ENCODE data around the gene CPED1. TPM values are rescaled to one million over a fixed set of nuclear protein-coding genes. Genes with fewer than 3 reads are reported as not detected.
"Not testable (repeated sequence)": the region's sequence is repeated elsewhere in the genome, so short reads cannot be mapped to it uniquely, and the experiment has no call there.

CPED1 gene
- total RNA-seq, 1 donor from 2014 or later, result 0.77 TPM

DNA sequence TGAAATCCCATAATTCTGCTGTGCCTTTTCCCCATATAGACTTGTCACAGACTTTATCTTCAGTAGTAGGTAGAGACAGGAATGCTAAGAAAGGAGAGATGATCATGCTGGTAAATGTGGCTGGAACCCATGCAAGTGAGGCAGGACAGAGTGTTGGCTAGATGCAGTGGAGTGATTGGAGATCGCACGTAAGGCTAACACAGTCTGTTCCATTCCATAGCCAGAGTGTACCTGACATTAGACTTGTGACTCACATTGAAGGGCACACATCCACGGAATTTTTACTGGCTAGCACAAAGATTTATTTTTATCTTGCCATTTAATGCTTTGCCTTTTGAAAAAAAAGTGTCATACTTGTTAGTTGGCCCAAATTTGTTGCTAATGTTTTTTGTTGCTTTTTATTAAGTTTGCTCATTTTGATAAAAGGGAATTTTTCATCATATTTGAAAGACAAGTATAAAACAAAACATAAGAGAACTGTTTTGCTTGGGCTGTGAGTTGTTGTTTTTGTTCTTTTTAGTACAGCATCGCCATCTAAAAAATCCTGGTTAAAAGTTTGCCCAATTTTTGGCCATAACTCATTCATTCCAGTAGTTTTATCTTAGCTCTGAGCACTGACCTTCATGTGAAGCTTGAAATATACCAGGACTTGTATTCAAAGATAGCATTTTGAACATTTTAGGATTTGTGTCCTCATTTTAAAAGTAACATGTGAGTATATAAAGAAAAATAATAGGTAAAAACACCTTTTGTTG, 81.0 kb downstream of the CPED1 start:
- peak in 1 of 2 donors; percentile 14 for DNase-seq (ENCODE audit: low read depth in 2 of 2)

DNA sequence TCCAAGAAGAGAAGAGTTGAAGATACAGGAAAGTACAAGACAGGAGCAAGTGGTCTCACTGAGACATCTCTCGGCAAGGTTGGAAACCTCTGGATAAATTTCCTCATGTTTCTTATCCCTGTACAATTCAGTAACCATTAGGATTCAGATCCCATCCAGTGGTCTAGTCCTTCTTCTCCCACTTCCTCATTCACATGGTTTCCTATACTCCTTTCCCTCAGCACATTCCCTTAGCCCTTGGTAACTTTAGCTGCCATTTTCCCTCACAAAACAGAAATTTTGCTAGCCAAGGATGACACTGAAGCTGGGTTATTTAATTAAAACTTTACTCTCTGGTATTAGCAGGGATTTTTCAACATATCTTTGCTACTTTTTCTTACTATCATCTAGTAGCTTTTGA, 82.6 kb downstream of the CPED1 start:
- DNase-seq (ENCODE audit: low read depth in 2 of 2), result no peak

GRCh38 chr7:121071662-121072061, 83.2 kb downstream of the CPED1 start:
- no peak for DNase-seq (ENCODE audit: low read depth in 2 of 2)

- DNase-seq (ENCODE audit: low read depth in 2 of 2), result no peak
These were observed 84.3 kb downstream of the CPED1 start for GRCh38 chr7:121072826-121073225.

- no peak for DNase-seq (ENCODE audit: low read depth in 2 of 2)
These were observed 85.1 kb downstream of the CPED1 start for GRCh38 chr7:121073463-121074099.

DNA sequence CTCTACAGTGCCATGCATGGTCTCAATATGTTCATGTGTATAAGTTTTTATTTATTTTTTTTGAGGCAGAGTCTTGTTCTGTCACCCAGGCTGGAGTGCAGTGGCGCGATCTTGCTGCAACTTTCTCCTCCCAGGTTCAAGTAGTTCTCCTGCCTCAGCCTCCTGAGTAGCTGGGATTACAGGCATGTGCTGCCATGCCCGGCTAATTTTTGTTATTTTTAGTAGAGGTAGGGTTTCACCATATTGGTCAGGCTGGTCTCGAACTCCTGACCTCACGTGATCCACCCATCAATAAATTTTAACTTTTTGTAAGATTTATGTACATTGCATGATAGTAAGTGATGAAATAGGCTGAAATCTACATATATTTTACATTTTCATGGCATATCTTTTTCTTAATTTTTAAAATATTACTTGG, 86.9 kb downstream of the CPED1 start:
- DNase-seq (ENCODE audit: low read depth in 2 of 2), result not testable (repeated sequence)

- no peak for DNase-seq (ENCODE audit: low read depth in 2 of 2)
These were observed 87.4 kb downstream of the CPED1 start for GRCh38 chr7:121075952-121076349.

DNA sequence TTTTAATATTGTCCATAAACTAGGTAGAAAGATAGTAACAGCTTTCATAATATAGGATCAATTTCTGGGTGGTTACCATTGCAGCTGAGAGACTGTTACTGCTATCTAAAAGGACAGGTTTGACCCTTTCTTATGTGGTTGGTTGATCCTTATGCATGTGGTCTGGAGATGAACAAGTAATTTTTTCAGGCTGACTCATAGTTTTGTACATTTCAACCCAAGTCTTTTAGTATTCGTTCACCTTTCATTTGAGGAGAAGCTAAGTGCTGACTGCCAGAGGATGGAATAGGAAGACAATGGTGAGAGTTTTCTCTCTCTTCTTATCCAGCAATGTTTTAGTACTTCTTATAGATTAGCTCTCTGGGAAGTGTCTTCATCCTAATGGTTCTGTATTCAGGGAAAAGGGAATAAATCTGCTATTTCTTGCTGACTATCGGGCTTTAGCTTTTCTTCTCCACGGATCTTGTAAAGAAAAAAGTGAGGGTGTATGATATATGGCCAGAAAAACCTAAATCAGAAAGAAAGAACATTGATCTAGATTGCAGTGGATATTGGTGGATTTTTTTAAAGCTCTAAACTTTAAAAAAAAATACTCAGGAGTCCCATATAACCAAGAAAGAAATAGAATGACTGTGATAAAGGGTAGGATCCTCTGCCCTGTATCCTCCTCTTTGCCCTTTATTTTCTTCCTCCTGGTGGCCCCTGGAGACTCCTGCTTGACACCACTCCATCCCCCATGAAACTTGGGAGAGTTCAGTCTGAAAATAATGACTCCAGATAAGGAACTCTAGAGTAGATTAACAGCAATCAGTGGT, 88.0 kb downstream of the CPED1 start:
- DNase-seq (ENCODE audit: low read depth in 2 of 2), result no peak

GRCh38 chr7:121077165-121077630, 88.7 kb downstream of the CPED1 start:
- no peak for DNase-seq (ENCODE audit: low read depth in 2 of 2)

DNA sequence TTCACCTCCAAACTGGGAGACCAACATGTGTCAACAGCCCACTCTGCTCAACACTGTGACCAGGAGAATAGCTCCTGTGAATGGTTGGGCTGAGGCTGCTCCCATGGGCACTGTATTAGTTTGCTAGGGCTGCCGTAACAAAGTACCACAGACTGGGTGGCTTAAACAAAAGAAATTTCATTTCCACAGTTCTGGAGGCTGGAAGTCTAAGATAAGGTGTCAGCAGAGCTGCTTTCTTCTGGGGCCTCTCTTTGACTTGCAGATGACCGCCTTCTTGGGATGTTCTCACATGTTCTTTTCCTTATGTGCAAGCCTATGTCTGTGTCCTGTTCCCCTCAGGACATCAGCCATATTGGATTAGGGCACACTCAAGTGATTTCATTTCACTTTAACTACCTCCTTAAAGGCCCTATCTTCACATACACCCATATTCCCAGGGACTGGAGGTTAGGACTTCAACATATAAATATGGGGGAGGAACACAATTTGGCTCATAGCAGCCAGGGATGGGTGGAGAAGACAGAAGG, 90.3 kb downstream of the CPED1 start:
- DNase-seq (ENCODE audit: low read depth in 2 of 2), result no peak

GRCh38 chr7:121079425-121080169, 91.1 kb downstream of the CPED1 start:
- DNase-seq (ENCODE audit: low read depth in 2 of 2), result no peak

DNA sequence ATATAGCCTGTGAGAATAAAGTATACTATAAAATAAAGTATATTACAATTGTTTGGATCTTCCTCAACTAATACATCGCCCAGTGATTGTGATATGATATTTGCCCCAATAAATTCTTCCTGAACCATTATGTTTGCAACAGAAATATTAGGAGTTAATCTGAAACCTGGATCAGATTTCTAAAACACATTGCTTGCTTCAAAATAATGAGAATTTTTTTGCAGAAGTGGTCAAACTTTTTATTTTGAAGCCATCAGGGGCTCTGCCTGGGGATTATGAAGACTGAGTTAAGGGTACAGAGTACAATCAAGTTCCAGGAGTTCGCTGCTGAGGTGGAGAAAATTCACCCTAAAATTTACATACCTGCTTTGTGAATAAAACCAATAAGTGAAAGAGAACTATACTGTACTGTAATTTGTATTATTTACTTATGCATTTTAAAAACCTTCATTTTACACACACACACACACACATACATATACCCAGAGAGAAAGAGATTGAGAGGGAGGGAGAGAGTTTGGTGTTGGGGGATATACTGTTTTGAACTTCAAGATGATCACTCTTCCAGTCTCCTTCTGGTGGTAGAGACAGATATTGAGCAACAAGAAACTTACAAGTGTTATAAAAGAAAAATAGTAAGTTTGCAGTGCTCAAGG, 91.9 kb downstream of the CPED1 start:
- DNase-seq (ENCODE audit: low read depth in 2 of 2), result no peak

DNA sequence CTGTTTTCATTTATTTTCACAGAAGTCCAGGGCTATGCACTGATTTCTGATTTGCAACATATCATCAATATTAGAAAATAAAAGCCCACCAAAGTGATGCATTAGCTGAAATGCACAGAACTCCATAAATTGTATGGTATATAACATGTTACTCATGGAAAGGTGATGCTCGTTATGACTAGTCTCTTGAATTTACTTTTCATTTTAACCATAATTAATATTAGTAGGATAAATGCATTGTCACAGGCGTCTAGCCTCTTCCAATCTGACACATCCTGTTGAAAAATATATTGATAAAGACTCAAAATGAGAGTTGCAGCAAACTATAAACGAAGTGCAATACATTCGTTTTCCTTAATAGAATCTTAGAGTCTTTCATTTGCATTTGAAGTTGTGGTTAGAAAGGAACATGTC, 92.4 kb downstream of the CPED1 start:
- no peak for DNase-seq (ENCODE audit: low read depth in 2 of 2)

- DNase-seq (ENCODE audit: low read depth in 2 of 2), result peak; percentile 66 to 68
These were observed 92.9 kb downstream of the CPED1 start for GRCh38 chr7:121081327-121081936.

- no peak for DNase-seq (ENCODE audit: low read depth in 2 of 2)
These were observed 94.0 kb downstream of the CPED1 start for GRCh38 chr7:121082400-121083101.

GRCh38 chr7:121083138-121083789, 94.8 kb downstream of the CPED1 start:
- DNase-seq (ENCODE audit: low read depth in 2 of 2), result peak in 1 of 2 donors; percentile 38

DNA sequence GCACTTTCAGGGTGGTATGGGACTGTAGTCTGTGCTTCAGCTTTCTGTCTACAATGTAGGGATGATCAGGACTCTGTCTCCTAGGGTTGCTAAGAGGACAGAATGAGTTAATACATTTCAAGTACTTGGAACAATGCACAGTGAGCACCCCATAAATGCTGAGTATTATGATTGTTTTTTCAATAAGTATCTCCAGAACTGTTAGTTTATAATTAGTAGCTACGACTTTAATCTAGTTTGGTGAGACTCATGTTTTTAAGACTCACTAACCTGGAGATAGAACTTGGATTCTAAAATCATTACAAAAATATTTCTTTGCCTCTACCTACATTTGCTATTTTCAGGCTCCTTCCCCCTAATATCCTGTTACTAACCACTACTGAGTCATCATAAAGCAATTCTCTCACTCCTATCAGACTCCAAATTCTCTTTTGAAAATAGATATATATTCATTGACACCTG, 95.3 kb downstream of the CPED1 start:
- no peak for DNase-seq (ENCODE audit: low read depth in 2 of 2)

DNA sequence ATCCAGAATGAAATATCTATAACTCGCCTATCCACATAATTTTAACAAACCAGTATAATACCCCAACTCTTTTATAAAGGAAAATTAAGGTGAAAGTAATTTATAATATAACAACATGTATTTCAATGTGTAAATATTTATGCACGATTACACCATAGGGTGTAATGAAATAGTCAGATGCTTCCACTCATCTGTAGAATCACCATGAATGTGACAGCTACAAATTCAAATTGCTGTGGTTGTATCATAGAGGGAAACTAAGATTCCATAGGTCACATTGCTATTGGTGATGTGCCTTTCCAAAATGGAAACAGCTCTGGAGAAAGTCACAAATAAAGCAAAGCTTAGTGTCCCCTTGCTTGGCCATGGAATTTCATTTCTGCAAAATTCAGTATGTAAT, 95.7 kb downstream of the CPED1 start:
- no peak for DNase-seq (ENCODE audit: low read depth in 2 of 2)
